ENCODE data around the gene SPG21.

- TF ChIP-seq CTCF (IDR thresholded peaks at IDR 0.05) (no peak), POLR2A (IDR thresholded peaks at IDR 0.05) (no peak)
Measured at GRCh38 chr15:64969401-64969800, 20.3 kb downstream of the SPG21 start.
